22Rv1 (cell line): ENCODE data around the gene TFF3.

Experiments
- CTCF ChIP-seq: fragments of 450-650 bp; IDR thresholded peaks from 2 replicates; pipeline ENCODE4 v1.5.1; 2017; ENCODE audit warnings: mild to moderate bottlenecking
- ZFX ChIP-seq: fragments of 450-650 bp; IDR thresholded peaks from 2 replicates; pipeline ENCODE4 v1.6.1; 2017; ENCODE audit warnings: antibody characterized with exemption, borderline replicate concordance

- TF ChIP-seq CTCF, result no peak
- TF ChIP-seq ZFX, result no peak
Observed at GRCh38 chr21:42266971-42267556, 48.1 kb downstream of the TFF3 start.
